ENCODE results near the gene SLC25A12. TPM values are rescaled to one million over a fixed set of nuclear protein-coding genes. Genes with fewer than 3 reads are reported as not detected.
A peak's percentile ranks its signal among the peaks of the same experiment; 100 is the strongest.

The SLC25A12 gene
- 10 to 100 TPM in 8 of 9 donors, 1 to 10 TPM in 1; 9.2 to 26.0 (median 19.6) TPM for total RNA-seq
- 10 to 100 TPM; 20.9 to 22.2 (median 22.0) TPM for polyA plus RNA-seq
- long read RNA-seq, donor 1, partial matches to known transcripts, result 96 of 136 reads
- long read RNA-seq, donor 1, other reads (novel, unspliced or antisense), result 37 of 136 reads
- long read RNA-seq, donor 2, partial matches to known transcripts, result 7 of 8 reads
- long read RNA-seq, donor 2, other reads (novel, unspliced or antisense), result 0 of 8 reads
- long read RNA-seq, donor 3, partial matches to known transcripts, result 0 of 3 reads
- long read RNA-seq, donor 3, other reads (novel, unspliced or antisense), result 0 of 3 reads
- long read RNA-seq, donor 4, partial matches to known transcripts, result 3 of 6 reads
- long read RNA-seq, donor 4, other reads (novel, unspliced or antisense), result 1 of 6 reads
- long read RNA-seq, donor 5, transcript SLC25A12-202 (18 exons, 2,979 nt), result major isoform, 13 of 20 reads
- long read RNA-seq, donor 5, partial matches to known transcripts, result 0 of 20 reads
- long read RNA-seq, donor 5, other reads (novel, unspliced or antisense), result 7 of 20 reads
- long read RNA-seq, donor 6, partial matches to known transcripts, result 1 of 9 reads
- long read RNA-seq, donor 6, other reads (novel, unspliced or antisense), result 3 of 9 reads
- long read RNA-seq, donor 7, partial matches to known transcripts, result 6 of 8 reads
- long read RNA-seq, donor 7, other reads (novel, unspliced or antisense), result 0 of 8 reads
- long read RNA-seq, donor 8, partial matches to known transcripts, result 6 of 7 reads
- long read RNA-seq, donor 8, other reads (novel, unspliced or antisense), result 0 of 7 reads
- long read RNA-seq, donor 9, partial matches to known transcripts, result 10 of 12 reads
- long read RNA-seq, donor 9, other reads (novel, unspliced or antisense), result 0 of 12 reads
- long read RNA-seq, donor 10, result 0 reads

GRCh38 chr2:171893824-171894611, at the start of gene SLC25A12:
TSS of gene SLC25A12 (minus strand) at chr2:171894244. CDS start at chr2:171894214, 30 bp downstream.
- H3K27me3 ChIP-seq, result no peaks in the 10 kb centered on the region
- WGBS, 4 donors, result 0 to 1% (median 1%) methylated on average over 15 to 63 of the region's 63 CpGs
- peak within 1 kb of the TSS in 3 of 4 donors; percentile 63 to 100 (median 93) for H3K4me3 ChIP-seq
- peaks cover 8 to 16% of the 10 kb centered on the region in 2 donors for H3K4me1 ChIP-seq (replicated peaks in 1 of 2)
- intact Hi-C loops (cut with DNase I), result no loop called here
- no peaks in the 10 kb centered on the region for H3K9me3 ChIP-seq (replicated peaks in 1 of 3)
- H3K36me3 ChIP-seq (replicated peaks in 1 of 2), result no peaks in the 10 kb centered on the region
- H3K27ac ChIP-seq, result peak within 1 kb of the TSS; percentile 50 to 82 (median 79)
- TF ChIP-seq CTCF (IDR thresholded peaks at IDR 0.05) (no peak), POLR2A (IDR thresholded peaks at IDR 0.05) (peak in 1 of 2 donors; percentile 75)
- peak; percentile 78 to 87 (median 82) for DNase-seq

- 96 to 98% (median 97%) methylated on average over 6 of the region's 6 CpGs for WGBS, 4 donors
- Histone ChIP-seq H3K4me3 (no peak overlapping the region), H3K36me3 (replicated peaks in 1 of 2) (no peaks in the 10 kb centered on the region), H3K27me3 (no peaks in the 10 kb centered on the region), H3K9me3 (replicated peaks in 1 of 3) (no peaks in the 10 kb centered on the region), H3K4me1 (replicated peaks in 1 of 2) (peaks cover 0 to 4% of the 10 kb centered on the region in 2 donors), H3K27ac (no peak overlapping the region)
- DNase-seq, result no peak
- TF ChIP-seq CTCF (IDR thresholded peaks at IDR 0.05), result no peak
- no peak for TF ChIP-seq POLR2A (IDR thresholded peaks at IDR 0.05)
- intact Hi-C loops (cut with DNase I), result no loop called here
These were observed 47.3 kb upstream of the SLC25A12 start for GRCh38 chr2:171941316-171941699.

GRCh38 chr2:171939743-171940071, 45.7 kb upstream of the SLC25A12 start:
- Histone ChIP-seq H3K9me3 (replicated peaks in 1 of 3) (no peaks in the 10 kb centered on the region), H3K27me3 (no peaks in the 10 kb centered on the region), H3K4me1 (replicated peaks in 1 of 2) (peaks cover 0 to 4% of the 10 kb centered on the region in 2 donors), H3K36me3 (replicated peaks in 1 of 2) (no peaks in the 10 kb centered on the region), H3K27ac (no peak overlapping the region), H3K4me3 (no peak overlapping the region)
- TF ChIP-seq POLR2A (IDR thresholded peaks at IDR 0.05) (no peak), CTCF (IDR thresholded peaks at IDR 0.05) (no peak)
- no peak for DNase-seq
- intact Hi-C loops (cut with DNase I), result no loop called here
- WGBS, 4 donors, result 89 to 95% (median 92%) methylated on average over 4 of the region's 4 CpGs

Data from adrenal gland (tissue), 19 donors.